T-helper 1 cell (primary cell): Measurements from ENCODE around the gene FOXL2.

Experiments used
- DNase-seq, 5 donors: peaks; one replicate each; pipeline ENCODE4 v3.0.0-alpha.2; 2012 to 2020
- total RNA-seq, 4 donors: gene quantifications; one replicate each; lab custom pipeline; 2026; lab: John Stamatoyannopoulos, UW

Gene FOXL2
- 0 to 0.08 (median 0) reads per million in 4 donors for total RNA-seq

DNA sequence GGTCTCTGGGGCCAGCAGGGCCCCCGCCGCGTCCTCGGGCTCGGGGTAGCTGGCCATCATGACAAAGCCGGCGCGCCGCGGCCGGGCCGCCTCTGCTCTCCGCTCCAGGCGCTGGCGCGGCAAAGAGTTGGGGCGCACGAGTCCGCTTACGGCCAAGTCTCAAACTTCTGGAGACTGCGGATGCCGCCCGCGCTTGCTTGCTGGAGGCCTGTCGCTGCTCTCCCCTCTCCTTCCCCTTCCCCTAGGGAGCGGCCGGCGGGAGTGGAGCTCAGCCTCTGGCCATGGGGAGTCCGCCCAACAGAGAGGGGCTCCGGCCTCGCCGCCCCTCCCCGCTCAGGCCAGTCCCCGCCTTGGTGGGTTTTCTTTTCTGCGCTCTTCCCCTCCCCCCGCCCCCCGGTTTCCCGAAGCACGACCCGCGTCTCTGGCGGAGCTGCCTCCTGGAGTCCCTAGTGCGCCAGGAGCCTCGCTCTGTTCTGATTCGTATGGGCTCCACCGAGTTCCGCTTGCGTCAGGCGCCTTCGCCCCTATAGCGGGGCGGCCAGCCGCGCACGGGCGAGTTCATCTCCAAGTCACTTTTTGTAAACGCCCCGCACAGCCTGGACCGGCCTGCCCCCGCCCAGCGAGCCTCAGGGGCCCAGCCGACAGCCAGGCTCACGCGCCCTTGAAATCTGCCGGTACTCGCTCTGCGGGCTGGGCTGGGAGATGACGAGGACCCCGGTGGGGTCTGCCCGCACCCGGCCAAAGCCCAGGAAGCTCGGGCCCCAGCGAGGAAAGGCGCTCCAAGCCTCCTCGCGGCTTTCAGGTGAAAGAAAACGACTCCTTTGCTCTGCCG, at the start of gene FOXL2, which contains the start of gene FOXL2NB:
Gene FOXL2, minus strand, starts transcription at position 475 of the 832 bp plus-strand sequence. Its CDS starts 415 bp downstream, at position 60.
Gene FOXL2NB, plus strand, starts transcription at position 555 of the 832 bp plus-strand sequence. Its CDS starts 148 bp downstream, at position 703.
- peak in 1 of 5 donors; percentile 27 for DNase-seq

DNA sequence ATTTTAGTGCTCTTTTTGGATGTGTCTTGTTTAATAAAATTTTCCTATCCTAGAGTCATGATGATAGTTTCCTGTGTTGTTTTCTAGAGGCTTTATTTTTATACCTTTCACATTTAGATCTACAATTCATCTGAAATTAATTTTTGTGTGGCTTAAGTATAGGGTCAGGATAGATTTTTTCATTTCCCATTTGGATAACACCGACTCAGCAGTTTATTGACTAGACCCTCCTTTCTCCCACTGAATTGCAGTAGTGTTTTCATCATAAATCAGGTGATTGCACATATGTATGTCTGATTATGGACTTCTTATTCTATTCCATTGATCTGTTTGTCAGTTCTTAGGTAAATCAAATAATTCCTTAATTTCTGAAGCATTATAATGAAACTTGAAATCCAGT, 48.8 kb upstream of the FOXL2 start:
- no peak for DNase-seq

- DNase-seq, result no peak
These were observed 40.2 kb upstream of the FOXL2 start for GRCh38 chr3:138987181-138987580.

DNA sequence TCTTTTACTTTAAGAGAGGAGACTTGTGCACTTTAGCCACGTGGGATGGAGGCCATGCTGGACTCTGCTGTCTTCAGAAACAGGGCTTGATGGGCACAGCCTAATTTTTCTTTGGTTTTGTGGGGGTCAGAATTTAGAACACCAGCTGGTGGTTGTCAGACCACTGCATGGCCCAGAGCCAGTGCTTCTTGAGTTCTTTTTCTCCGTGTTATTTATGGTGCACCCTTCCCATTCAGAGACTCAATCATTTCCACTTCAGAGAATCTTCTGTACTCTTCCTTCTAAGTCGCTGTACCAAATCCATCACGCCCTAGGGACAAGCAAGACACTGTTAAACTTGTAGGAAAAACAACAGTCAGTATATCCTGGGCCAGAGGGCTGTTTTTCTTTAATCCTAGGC, 39.0 kb upstream of the FOXL2 start:
- no peak for DNase-seq

GRCh38 chr3:138984816-138985215, 37.9 kb upstream of the FOXL2 start:
- no peak for DNase-seq

DNA sequence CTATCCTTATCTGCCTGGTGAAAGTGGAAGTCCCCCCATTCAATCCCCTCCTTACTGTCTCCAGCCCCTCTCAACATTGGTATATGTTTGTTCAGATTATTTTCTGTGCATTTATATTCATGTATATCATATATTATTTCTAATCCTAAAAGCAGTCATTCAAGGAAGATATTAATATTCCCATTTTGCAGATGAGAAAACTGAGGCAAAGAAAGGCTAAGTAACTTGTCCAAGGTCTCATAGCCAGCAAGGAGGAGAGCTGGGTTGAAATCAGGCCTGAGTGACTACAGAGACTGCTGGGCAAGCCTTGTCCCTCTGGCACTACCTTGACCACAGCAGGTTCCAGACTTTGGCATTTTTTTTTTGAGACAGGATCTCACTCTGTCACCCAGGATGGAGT, 29.1 kb upstream of the FOXL2 start:
- DNase-seq, result no peak

- no peak for DNase-seq
These were observed 28.4 kb upstream of the FOXL2 start for GRCh38 chr3:138975351-138975750.

DNA sequence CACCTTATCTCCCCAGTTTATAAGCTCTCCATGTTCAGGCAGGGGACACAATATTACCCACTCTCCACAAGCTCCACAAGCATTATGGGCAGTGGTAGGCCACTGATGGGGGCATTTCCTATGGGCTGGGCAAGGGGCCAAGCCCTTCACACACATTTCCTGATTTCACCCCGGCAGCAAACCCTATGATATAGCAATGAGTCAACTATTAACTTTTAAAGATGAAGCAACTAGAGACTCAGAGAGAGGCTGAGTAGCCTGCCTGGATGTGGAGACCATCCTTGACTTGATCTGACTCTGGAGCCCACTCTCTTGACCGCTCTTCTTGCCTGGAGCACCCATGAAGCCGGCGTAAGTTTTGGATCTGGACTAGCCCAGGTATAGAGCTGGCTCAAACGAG, 27.5 kb upstream of the FOXL2 start:
- no peak for DNase-seq

DNA sequence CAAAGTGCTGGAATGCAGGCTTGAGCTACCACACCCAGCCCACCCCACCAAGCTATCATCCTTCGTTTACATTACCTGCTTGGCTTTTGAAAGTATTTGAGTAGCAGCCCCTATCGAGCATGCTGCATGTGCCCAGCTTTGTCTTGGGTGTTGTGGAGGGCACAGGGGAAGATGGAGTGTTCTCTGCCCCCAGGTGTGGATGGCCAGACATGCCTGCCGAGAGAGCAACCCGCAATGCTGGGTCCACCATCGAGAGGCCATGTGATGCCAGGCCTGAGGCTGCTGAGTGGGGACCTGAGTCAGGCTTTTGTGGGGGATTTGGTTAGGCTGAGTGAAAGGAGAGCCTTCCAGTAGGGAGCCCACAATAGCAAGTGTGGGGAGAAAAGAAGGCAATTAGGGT, 26.0 kb upstream of the FOXL2 start:
- DNase-seq, result no peak

DNA sequence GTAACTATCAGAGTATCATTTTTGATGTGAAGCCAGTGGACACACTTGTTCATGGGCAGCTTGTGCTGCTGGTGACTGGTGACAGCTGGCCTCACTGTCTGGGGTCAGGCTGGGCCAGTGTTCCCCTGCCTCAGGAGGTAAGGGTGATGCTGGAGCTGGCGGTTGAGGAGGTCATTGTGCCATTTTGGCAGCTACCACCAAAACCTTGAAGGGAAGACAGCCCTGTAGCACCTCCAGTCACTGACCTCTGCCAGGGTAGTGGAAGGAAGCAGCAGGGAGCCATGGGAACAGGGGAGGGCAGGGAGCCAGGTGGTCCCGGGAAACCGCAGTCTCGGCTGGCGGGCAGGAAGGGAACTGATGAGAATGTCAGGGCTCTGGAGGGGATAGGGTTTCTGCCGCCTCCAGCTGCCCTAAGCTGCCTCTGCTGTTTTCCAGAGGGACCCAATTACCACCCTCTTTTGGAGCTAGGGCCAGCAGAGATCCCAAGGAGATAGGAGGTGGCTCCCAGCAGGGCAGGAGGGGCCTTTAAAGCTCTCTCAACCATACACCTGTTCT, 24.9 kb upstream of the FOXL2 start:
- DNase-seq, result no peak

DNA sequence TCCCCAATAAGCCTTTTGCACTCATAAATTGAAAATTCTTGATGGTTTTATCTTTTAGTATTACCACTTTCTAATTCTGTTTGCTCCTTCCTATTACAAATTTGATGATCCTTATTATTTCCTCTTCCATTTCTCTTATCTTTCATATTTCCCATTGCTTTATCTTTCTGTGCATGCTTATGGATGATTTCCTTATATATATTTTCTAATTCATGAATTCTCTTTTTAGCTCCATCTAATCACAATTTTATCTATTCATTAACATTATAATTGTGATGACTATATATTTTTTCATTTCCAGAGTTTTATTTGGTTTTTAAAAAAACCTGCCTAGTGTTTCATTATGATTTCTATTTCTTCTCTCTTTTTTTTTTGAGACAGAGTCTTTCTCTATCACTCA, 18.0 kb upstream of the FOXL2 start:
- DNase-seq, result no peak

DNA sequence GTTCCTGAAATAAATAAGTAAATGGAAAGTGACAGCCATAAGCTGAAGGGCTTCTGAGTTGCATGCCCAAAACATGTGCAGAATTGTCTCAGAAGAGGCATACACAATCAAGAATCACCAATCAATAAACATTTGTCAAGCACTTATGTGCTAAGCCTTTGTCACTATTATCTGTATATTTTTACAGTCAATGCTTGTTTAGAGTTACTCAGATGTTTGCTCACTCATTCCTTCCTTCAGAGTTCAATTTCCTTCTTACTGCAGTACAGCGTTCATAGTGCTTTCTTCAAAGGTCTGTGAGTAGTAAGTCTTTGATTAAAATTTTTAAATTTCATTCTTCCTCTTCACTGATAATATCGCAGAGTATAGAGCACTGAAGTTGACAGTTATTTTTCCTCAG, 17.3 kb upstream of the FOXL2 start:
- DNase-seq, result no peak

DNA sequence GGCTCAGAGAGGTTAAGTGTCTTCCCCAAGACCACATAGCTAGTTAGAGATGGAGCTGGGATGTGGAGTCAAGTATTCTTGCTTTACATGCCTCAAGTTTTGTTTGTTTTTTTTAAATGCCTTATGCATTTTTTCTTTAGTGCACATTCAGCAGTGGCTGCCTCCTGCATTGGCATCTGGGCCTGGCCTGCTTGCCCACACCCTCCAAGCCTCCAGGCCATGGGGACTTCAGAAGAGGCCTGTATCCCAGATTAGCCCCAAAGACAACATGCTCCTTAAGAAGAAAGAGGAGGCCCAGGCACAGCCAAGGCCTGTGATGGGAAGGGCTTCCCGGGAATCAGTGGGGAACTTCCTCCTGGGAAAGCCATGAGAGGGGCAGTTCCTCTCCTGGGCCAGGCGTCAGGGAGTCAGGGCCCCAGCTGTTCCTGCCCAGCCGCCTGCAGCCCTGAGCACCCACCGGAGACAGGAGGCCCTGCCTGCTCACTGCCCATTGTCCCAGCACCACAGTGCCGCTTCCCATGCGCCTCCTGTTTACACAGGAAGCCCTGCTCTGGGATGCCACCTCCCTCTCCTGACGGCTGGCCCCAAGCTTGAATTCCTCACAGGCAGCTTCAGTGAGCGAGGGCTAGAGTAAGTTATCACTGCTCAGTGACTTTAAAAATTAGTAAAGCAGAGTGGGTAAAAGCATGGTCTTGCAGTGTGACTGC, 16.1 kb upstream of the FOXL2 start:
- no peak for DNase-seq

GRCh38 chr3:138960417-138960852, 13.5 kb upstream of the FOXL2 start:
- no peak for DNase-seq

DNA sequence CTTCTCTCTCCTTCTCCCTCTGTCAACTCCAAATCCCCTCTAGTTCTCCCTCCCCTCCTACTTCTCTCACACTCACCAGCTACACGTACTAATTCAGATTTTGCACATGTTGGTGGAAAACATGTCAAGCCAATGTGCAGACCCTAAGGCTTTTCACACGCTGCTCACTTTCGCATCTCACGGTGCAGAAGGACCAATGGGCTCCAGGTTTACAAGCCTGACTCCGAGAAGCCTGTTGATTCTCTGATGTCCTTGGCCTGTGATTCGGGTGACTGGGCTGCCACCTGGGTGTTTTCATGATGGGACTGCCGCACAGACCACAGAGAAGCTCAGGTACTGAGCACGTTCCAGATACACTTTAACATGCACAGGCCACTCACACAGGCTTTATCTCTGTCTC, 3.8 kb upstream of the FOXL2 start:
- no peak for DNase-seq

DNA sequence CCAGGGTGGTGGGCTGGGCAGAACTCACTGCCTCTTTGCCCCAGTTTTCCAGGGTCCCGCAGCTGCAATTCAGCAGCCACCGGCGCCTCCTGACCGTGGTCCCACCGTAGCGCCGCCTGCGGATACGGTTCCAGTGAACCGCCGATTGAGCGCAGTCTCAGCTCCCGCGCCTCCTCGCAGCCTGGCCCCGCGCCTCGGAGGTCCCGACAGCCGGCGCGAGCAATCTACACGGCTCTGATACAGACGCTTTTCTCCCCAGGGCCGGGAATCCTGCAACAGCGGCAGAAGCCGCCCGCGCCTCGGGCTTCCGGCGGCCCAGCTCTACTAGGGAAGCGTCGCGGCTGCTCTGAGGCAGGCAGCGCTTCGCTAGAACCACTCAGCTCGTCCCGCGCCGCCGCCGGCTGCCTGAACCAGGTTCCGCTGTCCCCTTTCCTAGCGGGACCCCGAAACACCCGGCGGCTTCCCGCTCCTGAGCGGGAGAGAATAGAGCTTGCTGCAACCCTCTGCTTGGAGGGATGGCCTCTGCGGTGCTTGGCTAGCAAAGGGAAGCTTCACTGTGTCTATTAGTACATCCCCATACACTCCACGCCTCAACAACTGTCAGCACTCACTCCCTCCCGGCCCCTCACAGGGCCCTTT, 3.2 kb upstream of the FOXL2 start:
- no peak for DNase-seq

DNA sequence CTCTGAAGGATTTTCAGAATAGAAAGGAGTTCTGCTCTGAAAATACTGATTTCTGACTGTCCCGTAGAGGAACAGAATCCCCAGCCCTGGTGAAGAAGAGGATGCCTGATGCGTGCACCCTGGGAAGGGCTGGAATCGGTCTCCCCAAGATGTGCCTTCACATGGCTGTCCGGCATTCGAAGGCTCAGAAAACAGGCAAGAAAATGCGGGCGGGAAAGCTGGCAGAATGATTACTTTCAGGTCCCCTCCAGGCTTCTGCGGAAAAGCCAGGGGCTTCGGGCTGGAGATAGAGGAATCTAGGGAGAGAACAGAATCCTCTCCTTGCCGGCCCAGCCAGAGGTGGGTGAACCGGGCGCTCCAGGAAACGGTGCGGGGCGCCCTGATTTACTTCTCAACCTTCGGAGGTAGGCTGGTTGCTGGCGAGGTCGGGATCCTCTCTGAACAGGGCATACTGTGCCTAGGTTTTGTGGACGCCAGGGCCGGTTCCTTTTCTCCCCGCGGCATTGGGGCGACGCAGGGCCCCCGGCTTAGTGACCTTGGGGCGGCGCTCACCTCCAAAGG, 2.6 kb upstream of the FOXL2 start:
- DNase-seq, result no peak

DNA sequence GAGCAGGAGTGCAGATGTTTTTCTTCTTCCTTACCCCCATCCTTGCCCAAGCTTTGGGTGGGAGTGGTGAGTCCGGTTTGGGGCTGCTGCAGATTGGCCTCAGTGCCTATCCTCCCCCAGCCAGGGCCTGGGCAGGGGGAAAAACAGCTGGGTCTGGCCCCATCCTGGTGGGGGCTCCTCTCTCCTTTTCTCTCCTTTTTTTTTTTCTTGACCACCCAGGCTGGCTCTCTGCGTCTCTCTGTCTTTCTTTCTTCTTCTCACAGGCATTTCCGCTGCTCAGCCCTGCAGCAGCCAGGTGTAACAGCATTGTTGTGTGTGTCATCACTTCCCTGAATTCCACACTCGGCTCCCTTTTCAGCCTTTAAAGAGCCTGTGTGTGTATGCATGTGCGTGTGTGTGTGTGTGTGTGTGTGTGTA, 2.1 kb upstream of the FOXL2 start:
- DNase-seq, result no peak

DNA sequence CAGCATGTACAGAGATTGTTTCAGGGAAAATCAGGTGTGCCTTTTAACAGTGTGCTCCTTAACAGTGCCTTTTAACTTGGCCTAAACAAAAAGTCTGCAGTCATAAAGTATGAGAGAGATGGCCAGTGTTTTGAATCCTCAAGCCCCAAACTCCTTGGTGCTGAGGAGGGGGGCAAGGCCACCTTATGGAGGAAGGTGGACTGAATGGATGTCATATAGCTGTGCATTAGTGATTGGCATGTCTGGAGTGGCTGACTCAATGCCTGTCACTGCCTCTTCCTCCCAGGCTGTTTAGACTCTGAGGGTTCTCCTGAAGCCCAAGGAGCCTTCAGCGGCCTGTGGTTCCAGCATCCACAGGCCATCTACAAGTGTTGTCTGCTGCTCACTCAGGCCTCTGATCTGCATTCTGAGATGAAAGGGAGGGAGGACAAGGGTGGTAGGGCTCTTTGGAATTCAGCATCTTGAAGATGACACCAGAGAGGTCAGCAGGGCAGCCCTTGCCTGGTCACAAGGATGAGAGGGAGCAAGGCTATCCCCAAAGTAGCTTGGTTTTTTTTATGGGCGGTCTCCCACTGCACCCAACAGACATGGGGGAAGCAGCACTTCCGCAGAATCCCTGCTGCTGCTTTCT, 1.5 kb upstream of the FOXL2 start:
- DNase-seq, result no peak

DNA sequence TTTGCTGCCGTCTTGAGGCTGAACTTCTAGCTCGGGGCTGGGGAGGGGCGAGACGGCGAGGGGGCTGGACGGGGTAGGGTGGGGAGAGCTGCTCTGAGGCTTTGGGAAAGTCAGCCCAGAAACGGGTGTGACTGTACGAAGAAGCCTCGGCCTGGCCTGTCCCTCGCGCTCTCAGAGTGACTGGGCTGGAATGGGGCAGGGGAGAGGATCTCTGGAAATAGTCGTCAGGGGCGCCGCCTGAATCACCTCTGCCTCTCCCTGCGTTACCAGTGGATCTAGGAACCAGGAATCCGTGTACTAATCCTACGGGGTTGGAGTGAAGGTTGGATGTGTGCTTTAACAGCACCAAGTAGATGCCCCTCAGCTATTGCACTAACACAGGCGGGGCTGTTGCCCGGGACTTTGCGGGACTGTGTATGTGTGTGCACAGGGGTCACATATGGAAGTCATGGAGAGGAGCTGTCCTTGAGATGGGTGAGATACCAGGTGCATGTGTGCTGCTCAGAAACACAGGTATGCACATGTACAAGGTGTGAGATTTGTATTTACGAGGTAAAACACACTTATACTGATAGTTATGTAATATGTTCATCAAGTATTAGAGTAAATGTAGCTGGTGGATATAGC, 671 bp upstream of the FOXL2 start:
- no peak for DNase-seq
